HG03196 (cell line): ENCODE measurements around the gene UBLCP1.
"Not testable (repeated sequence)": the region's sequence is repeated elsewhere in the genome, so short reads cannot be mapped to it uniquely, and the experiment has no call there.

ENCODE experiments used
- ATAC-seq: cut with Tn5 transposase; IDR thresholded peaks from one replicate; pipeline ENCODE4 v1.9.1; 2021; ENCODE audit not compliant: unreplicated experiment

UBLCP1 gene

GRCh38 chr5:159262859-159263568 lies at the start of gene UBLCP1:
UBLCP1 (plus strand) TSS chr5:159263290; CDS start chr5:159268916, 5,626 bp downstream.
- peak; percentile 92 for ATAC-seq

- ATAC-seq: no peak
These were observed 48.4 kb upstream of the UBLCP1 start for GRCh38 chr5:159214486-159215271.

GRCh38 chr5:159215886-159216285 lies 47.2 kb upstream of the UBLCP1 start:
- no peak for ATAC-seq

GRCh38 chr5:159216454-159216853 lies 46.6 kb upstream of the UBLCP1 start:
- no peak for ATAC-seq

- ATAC-seq: no peak
These were observed 45.9 kb upstream of the UBLCP1 start for GRCh38 chr5:159217236-159217635.

- no peak for ATAC-seq
These were observed 44.5 kb upstream of the UBLCP1 start for GRCh38 chr5:159218595-159219023.

GRCh38 chr5:159220206-159220605 lies 42.9 kb upstream of the UBLCP1 start:
- no peak for ATAC-seq

- ATAC-seq: no peak
These were observed 39.6 kb upstream of the UBLCP1 start for GRCh38 chr5:159223469-159223868.

GRCh38 chr5:159224471-159224870 lies 38.6 kb upstream of the UBLCP1 start:
- no peak for ATAC-seq

GRCh38 chr5:159226451-159226850 lies 36.6 kb upstream of the UBLCP1 start:
- ATAC-seq: no peak

- no peak for ATAC-seq
These were observed 35.6 kb upstream of the UBLCP1 start for GRCh38 chr5:159227452-159227851.

GRCh38 chr5:159228097-159228496 lies 35.0 kb upstream of the UBLCP1 start:
- ATAC-seq: not testable (repeated sequence)

GRCh38 chr5:159230657-159231056 lies 32.4 kb upstream of the UBLCP1 start:
- ATAC-seq: no peak

GRCh38 chr5:159231167-159231566 lies 31.9 kb upstream of the UBLCP1 start:
- no peak for ATAC-seq

- not testable (repeated sequence) for ATAC-seq
These were observed 27.1 kb upstream of the UBLCP1 start for GRCh38 chr5:159235871-159236520.

- ATAC-seq: no peak
These were observed 22.7 kb upstream of the UBLCP1 start for GRCh38 chr5:159240301-159240870.

- no peak for ATAC-seq
These were observed 21.0 kb upstream of the UBLCP1 start for GRCh38 chr5:159241946-159242552.

- ATAC-seq: no peak
These were observed 20.4 kb upstream of the UBLCP1 start for GRCh38 chr5:159242656-159243055.

- ATAC-seq: no peak
These were observed 19.7 kb upstream of the UBLCP1 start for GRCh38 chr5:159243385-159243784.

GRCh38 chr5:159244163-159244562 lies 18.9 kb upstream of the UBLCP1 start:
- ATAC-seq: no peak

- ATAC-seq: no peak
These were observed 18.2 kb upstream of the UBLCP1 start for GRCh38 chr5:159244890-159245289.
